HFF-Myc (cell line): ENCODE results near the gene ABL2.
"Not testable (repeated sequence)": the region's sequence is repeated elsewhere in the genome, so short reads cannot be mapped to it uniquely, and the experiment has no call there.

ENCODE experiments used
- DNase-seq: peaks from one replicate; pipeline ENCODE4 v3.0.0-alpha.2; 2011; ENCODE audit warnings: low read depth; ENCODE audit errors: extremely low read depth
- H3K4me3 ChIP-seq: replicated peaks from 2 replicates; pipeline ENCODE4 v1.5.1; 2011; ENCODE audit warnings: low read depth, mild to moderate bottlenecking, control low read depth, low read length
- TF ChIP-seq, protein P1 (sequence below): IDR thresholded peaks from 2 replicates; pipeline ENCODE4 v1.5.1; 2012; ENCODE audit warnings: mild to moderate bottlenecking, low read depth, low read length, control low read depth; ENCODE audit errors: missing control alignments

The ABL2 gene

DNA sequence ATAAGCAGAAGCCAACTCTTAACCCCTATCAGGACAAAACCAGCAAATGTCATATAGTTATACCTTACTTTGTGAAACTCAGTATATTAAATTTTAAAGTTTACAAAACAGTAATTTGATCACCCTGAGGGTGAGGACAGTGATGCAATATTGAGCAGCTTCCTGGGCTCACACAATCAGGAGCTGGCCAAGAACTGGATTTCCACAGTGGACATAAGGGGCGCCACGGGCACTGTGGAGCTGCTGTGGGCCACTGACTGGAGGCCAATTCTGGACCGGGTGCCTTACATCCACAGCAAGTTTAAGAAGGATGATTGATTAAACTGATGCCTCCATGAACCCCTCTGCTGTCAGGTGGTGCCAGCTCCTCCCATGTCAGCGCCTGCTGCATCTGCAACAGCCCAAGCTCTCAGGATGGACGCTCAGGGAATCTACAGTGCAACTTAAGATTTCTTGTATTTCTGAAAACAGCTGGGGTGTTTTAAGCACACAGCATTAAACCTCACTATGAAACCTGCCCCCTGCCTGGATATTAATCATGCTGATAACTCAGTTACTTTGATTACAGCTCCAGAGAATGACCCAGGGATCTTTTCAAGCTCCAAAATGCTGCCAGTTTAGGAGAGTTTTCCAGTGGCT is 91.7 kb downstream of the ABL2 start:
- H3K4me3 ChIP-seq, result no peak overlapping the region
- DNase-seq, result no peak
- TF ChIP-seq, protein P1, sequence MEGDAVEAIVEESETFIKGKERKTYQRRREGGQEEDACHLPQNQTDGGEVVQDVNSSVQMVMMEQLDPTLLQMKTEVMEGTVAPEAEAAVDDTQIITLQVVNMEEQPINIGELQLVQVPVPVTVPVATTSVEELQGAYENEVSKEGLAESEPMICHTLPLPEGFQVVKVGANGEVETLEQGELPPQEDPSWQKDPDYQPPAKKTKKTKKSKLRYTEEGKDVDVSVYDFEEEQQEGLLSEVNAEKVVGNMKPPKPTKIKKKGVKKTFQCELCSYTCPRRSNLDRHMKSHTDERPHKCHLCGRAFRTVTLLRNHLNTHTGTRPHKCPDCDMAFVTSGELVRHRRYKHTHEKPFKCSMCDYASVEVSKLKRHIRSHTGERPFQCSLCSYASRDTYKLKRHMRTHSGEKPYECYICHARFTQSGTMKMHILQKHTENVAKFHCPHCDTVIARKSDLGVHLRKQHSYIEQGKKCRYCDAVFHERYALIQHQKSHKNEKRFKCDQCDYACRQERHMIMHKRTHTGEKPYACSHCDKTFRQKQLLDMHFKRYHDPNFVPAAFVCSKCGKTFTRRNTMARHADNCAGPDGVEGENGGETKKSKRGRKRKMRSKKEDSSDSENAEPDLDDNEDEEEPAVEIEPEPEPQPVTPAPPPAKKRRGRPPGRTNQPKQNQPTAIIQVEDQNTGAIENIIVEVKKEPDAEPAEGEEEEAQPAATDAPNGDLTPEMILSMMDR, result no peak

GRCh38 chr1:179135707-179136106 is 93.8 kb downstream of the ABL2 start:
- not testable (repeated sequence) for DNase-seq, H3K4me3 ChIP-seq

GRCh38 chr1:179135168-179135567 is 94.3 kb downstream of the ABL2 start:
- H3K4me3 ChIP-seq, DNase-seq: not testable (repeated sequence)

DNA sequence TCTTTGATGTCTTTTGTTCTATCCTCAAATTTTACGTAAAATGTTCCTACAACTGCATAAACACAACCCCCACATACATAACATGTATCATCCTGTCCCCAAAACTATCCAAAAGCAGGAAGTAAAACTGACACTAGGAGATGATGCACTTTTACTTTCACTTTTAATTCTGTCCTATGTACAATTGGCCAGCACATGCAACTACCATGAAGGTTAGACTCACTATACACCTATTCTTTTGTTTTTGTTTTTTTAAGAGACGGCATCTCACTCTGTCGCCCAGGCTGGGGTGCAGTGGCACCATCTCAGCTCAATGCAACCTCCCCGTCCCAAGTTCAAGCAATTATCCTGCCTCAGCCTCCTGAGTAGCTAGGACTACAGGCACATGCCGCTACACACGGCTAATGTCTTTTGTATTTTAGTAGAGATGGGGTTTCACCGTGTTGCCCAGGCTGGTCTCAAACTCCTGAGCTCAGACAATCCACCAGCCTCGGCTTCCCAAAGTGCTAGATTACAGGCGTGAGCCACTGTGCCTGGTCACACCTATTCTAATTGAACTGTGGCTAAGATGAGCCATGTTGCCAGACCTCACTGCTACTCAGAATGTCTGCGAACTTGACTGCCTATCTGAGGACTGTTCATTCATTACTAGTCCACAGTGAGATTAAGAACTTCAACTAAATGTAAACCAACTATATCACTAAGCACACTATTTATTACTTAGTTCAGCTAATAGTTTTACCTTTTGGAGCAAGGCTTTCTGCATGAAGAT is 99.6 kb downstream of the ABL2 start:
- DNase-seq, result no peak
- H3K4me3 ChIP-seq, result no peak overlapping the region
- TF ChIP-seq, protein P1, result no peak

- no peak overlapping the region for H3K4me3 ChIP-seq
- DNase-seq, result no peak
- TF ChIP-seq, protein P1, result no peak
These were observed 101.0 kb downstream of the ABL2 start for GRCh38 chr1:179128520-179128919.

DNA sequence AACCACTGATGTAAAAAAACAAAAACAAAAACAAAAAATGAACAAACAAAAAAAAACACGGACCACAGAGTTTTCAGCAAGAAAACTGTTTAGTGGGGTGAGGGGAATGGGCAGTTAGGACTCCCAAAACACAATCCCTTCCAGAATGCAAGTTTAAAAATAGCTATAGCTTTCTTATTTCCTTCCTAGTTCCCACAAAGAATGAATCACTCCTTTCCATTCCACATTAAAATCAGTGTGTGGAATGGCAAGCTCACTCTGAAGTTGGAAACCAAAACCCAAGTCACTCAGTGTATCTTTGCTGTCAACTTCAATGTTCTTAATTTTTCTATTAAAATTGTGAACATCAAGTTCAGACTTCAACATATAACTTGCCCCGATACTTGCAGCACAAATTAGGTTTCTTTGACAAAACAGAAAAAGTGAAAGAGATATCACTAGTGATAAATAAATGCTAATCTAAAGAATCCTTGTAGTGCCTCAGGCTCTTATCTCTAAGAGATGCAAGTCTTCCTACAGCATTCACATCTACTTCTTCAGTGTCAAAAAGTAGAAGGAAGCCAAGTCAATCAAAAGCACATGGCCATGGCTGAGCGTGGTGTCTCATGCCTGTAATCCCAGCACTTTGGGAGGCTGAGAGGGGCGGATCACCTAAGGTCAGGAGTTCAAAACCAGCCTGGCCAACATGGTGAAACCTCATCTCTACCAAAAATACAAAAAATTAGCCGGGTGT is 102.1 kb downstream of the ABL2 start:
- DNase-seq, result no peak
- TF ChIP-seq, protein P1, result no peak
- H3K4me3 ChIP-seq, result no peak overlapping the region

DNA sequence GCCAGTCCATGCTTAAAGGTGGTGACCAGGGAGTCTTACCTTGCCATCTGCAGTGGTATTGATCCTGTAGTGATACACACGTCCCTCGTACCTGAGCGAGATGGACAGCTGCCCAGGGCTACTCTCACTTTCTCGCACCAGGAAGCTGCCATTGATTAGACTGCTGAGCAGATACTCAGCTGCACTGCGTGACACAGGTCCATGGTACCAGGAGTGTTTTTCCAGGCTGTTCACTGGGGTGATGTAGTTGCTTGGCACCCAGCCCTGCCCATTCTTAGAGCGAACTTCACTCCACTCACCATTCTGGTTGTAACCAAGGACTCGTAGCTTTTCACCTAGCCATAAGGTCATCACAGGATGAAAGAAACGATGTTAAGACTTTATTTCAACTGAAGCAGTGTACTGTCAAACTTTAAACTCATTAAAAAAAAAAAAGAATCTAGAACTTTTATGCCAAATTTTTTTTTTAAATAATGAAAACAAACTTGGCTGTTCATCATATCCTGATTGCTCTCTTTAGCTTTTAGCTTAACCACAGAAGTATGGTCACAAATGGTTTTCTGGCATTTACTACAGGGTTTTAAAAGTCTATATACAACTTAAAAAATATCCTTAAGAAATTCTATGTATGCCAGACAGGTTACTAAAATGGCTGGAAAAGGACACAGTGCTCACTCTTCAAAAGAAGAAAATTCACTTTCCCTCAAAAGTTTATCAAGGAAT is 103.0 kb downstream of the ABL2 start:
- TF ChIP-seq, protein P1, result no peak
- H3K4me3 ChIP-seq, result no peak overlapping the region
- DNase-seq, result no peak
